GM12801 (cell line): ENCODE data around the gene NCBP1.

Source experiments
- CTCF ChIP-seq: IDR thresholded peaks from one replicate; pipeline ENCODE4 v1.5.1; 2011; ENCODE audit warnings: control low read depth; ENCODE audit not compliant: insufficient read length; ENCODE audit errors: extremely low read depth

Gene NCBP1

GRCh38 chr9:97632985-97633858, at the start of gene NCBP1, which contains the start of gene TSTD2:
TSS of gene NCBP1 (plus strand) at chr9:97633821. CDS start at chr9:97633882, 61 bp downstream.
TSS of gene TSTD2 (minus strand) at chr9:97633368. CDS start at chr9:97627562, 5,806 bp downstream.
- no peak for TF ChIP-seq CTCF

GRCh38 chr9:97591535-97591934, 42.1 kb upstream of the NCBP1 start:
- TF ChIP-seq CTCF = no peak

GRCh38 chr9:97592126-97592525, 41.5 kb upstream of the NCBP1 start:
- no peak for TF ChIP-seq CTCF

GRCh38 chr9:97593960-97594359, 39.7 kb upstream of the NCBP1 start:
- no peak for TF ChIP-seq CTCF

- TF ChIP-seq CTCF = no peak
Observed at GRCh38 chr9:97594381-97594921, 39.2 kb upstream of the NCBP1 start.

- TF ChIP-seq CTCF = no peak
Observed at GRCh38 chr9:97596906-97597305, 36.7 kb upstream of the NCBP1 start.

GRCh38 chr9:97598461-97599288, 34.9 kb upstream of the NCBP1 start:
- peak; percentile 92 for TF ChIP-seq CTCF
